OCI-LY3 (cell line): ENCODE data around the gene MAFB.

Experiments
- H2AFZ ChIP-seq: fragments of 200-600, 300-600 bp; shearing (Covaris generic); 2 replicates; pipeline ENCODE4 v1.6.0; 2014; ENCODE audit warnings: antibody characterized with exemption, low read depth, low read length
- H3K27ac ChIP-seq: fragments of 200-600, 300-600 bp; sonication (generic); 2 replicates; pipeline ENCODE4 v1.5.1; 2014; ENCODE audit warnings: mild to moderate bottlenecking, low read length, moderate library complexity, mixed read lengths
- H3K27me3 ChIP-seq: fragments of 200-600, 300-600 bp; sonication (generic); 2 replicates; pipeline ENCODE4 v1.6.1; 2014; ENCODE audit warnings: low read depth, low read length, mixed read lengths
- H3K36me3 ChIP-seq: fragments of 200-600, 300-600 bp; sonication (generic); replicated peaks from 2 replicates; pipeline ENCODE3; 2014; ENCODE audit warnings: low read depth, low read length, mixed read lengths
- H3K4me1 ChIP-seq: fragments of 300-600, 200-600 bp; sonication (generic); 2 replicates; pipeline ENCODE4 v1.6.1; 2014; ENCODE audit warnings: low read length, mixed read lengths
- H3K4me2 ChIP-seq: fragments of 200-600, 300-600 bp; sonication (generic); 2 replicates; pipeline ENCODE4 v1.6.1; 2014; ENCODE audit warnings: low read length, mixed read lengths
- H3K4me3 ChIP-seq: fragments of 300-600, 200-600 bp; sonication (generic); 2 replicates; pipeline ENCODE4 v1.5.1; 2014; ENCODE audit warnings: antibody characterized with exemption, mild to moderate bottlenecking, low read length, moderate library complexity
- H3K79me2 ChIP-seq: fragments of 300-600, 200-600 bp; shearing (Covaris generic); 2 replicates; pipeline ENCODE4 v1.6.1; 2014; ENCODE audit warnings: mild to moderate bottlenecking, low read length, mixed read lengths
- H3K9ac ChIP-seq: fragments of 300-600, 200-600 bp; shearing (Covaris generic); 2 replicates; pipeline ENCODE4 v1.6.0; 2014; ENCODE audit warnings: mild to moderate bottlenecking, low read length, moderate library complexity
- H3K9me3 ChIP-seq: fragments of 200-600, 300-600 bp; shearing (Covaris generic); 2 replicates; pipeline ENCODE4 v1.6.1; 2014; ENCODE audit warnings: low read length, mixed read lengths; ENCODE audit not compliant: insufficient read depth
- H4K20me1 ChIP-seq: fragments of 200-600, 300-600 bp; sonication (generic); 2 replicates; pipeline ENCODE4 v1.6.1; 2016; ENCODE audit warnings: low read length, mixed read lengths; ENCODE audit not compliant: insufficient read depth
- CTCF ChIP-seq: fragments of 200-600, 300-600 bp; sonication (generic); IDR thresholded peaks from 2 replicates; pipeline ENCODE4 v1.5.1; 2014; ENCODE audit warnings: antibody characterized with exemption, low read length, low read depth
- EZH2phosphoT487 ChIP-seq: fragments of 200-600 bp; shearing (Covaris generic); IDR thresholded peaks from 2 replicates; pipeline ENCODE4 v1.6.1; 2018; ENCODE audit warnings: antibody characterized with exemption, mixed run types, low read depth

Gene MAFB

DNA sequence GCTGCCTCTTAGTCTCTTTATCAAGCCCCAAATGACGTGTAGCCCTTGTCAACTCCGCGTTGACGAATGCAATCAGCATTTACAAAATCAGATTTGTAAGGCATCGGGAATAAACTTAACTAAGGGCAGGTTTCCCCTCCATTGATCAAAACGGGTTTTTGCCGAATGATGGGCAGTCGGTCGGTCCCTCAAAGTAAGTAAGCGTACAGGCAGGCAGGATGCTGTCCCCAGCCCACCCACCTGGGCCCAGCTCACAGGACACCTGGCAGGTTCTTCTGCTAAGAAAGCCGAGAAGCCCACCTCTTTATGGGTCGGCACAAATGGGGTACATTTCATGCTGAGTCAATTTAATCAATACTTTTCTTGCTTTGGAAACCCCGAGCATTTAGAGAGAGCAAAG lies 22.0 kb upstream of the MAFB start:
- H3K27ac ChIP-seq = no peak overlapping the region
- no peaks in the 10 kb centered on the region for H3K79me2 ChIP-seq
- H3K4me1 ChIP-seq = peaks cover 38% of the 10 kb centered on the region
- H3K27me3 ChIP-seq = peaks cover 9% of the 10 kb centered on the region; the same call in 1 of the 2 replicates
- no peaks in the 10 kb centered on the region for H4K20me1 ChIP-seq
- no peak overlapping the region for H3K9ac ChIP-seq
- no peak overlapping the region for H3K4me2 ChIP-seq
- no peaks in the 10 kb centered on the region for H3K36me3 ChIP-seq
- no peaks in the 10 kb centered on the region for H3K9me3 ChIP-seq
- no peak overlapping the region for H3K4me3 ChIP-seq
- no peak overlapping the region for H2AFZ ChIP-seq
- TF ChIP-seq EZH2phosphoT487 (no peak), CTCF (no peak)

DNA sequence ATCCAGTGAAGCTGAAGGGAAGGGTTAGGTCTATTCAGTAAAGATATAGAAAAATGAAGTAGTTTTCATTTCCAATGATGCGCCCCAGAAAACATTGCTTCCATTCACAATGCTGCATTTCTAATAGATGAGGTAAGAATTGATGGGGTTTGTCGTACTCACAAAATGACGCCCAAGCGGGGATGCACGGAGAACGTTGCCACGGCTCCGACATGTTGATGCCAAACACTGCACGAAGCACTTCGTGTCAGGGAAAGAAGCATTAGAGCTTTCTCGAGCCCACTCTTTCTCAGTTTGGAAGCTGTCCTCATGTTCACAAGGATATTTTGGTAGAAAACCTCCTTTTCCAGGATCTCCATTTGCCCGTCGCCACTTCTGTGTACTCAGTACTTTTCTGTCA lies 21.6 kb upstream of the MAFB start:
- Histone ChIP-seq H4K20me1 (no peaks in the 10 kb centered on the region), H3K9me3 (no peaks in the 10 kb centered on the region), H3K9ac (no peak overlapping the region), H2AFZ (no peak overlapping the region), H3K4me2 (no peak overlapping the region), H3K79me2 (no peaks in the 10 kb centered on the region), H3K4me1 (peaks cover 34% of the 10 kb centered on the region), H3K36me3 (no peaks in the 10 kb centered on the region), H3K4me3 (no peak overlapping the region), H3K27me3 (peaks cover 9% of the 10 kb centered on the region; the same call in 1 of the 2 replicates), H3K27ac (no peak overlapping the region)
- TF ChIP-seq CTCF (no peak), EZH2phosphoT487 (no peak)

GRCh38 chr20:40706977-40707582 lies 18.0 kb upstream of the MAFB start:
- peaks cover 9% of the 10 kb centered on the region; the same call in 1 of the 2 replicates for H3K27me3 ChIP-seq
- no peak overlapping the region for H3K4me3 ChIP-seq
- no peaks in the 10 kb centered on the region for H4K20me1 ChIP-seq
- TF ChIP-seq CTCF (peak; percentile 51), EZH2phosphoT487 (no peak)
- H3K27ac ChIP-seq = no peak overlapping the region
- no peak overlapping the region for H3K9ac ChIP-seq
- no peaks in the 10 kb centered on the region for H3K79me2 ChIP-seq
- no peaks in the 10 kb centered on the region for H3K36me3 ChIP-seq
- no peaks in the 10 kb centered on the region for H3K9me3 ChIP-seq
- peak overlapping the region; percentile 15; the same call in 1 of the 2 replicates for H3K4me2 ChIP-seq
- peaks cover 13% of the 10 kb centered on the region for H3K4me1 ChIP-seq
- peak overlapping the region; percentile 48 for H2AFZ ChIP-seq

GRCh38 chr20:40705413-40705812 lies 16.4 kb upstream of the MAFB start:
- no peak overlapping the region for H3K4me2 ChIP-seq
- no peak overlapping the region for H2AFZ ChIP-seq
- no peaks in the 10 kb centered on the region for H3K36me3 ChIP-seq
- H3K79me2 ChIP-seq = no peaks in the 10 kb centered on the region
- H3K4me3 ChIP-seq = no peak overlapping the region
- H3K27ac ChIP-seq = no peak overlapping the region
- H3K27me3 ChIP-seq = peaks cover 4% of the 10 kb centered on the region; the same call in 1 of the 2 replicates
- H3K9me3 ChIP-seq = no peaks in the 10 kb centered on the region
- peaks cover 13% of the 10 kb centered on the region for H3K4me1 ChIP-seq
- no peaks in the 10 kb centered on the region for H4K20me1 ChIP-seq
- no peak for TF ChIP-seq EZH2phosphoT487
- no peak for TF ChIP-seq CTCF
- no peak overlapping the region for H3K9ac ChIP-seq
